Neural progenitor cell (in vitro differentiated cells): ENCODE data around the gene C1QTNF6. TPM values are rescaled to one million over a fixed set of nuclear protein-coding genes. Genes with fewer than 3 reads are reported as not detected.

Experiments used
- DNase-seq: peaks from one replicate; pipeline ENCODE4 v3.0.0-alpha.2; 2016; ENCODE audit warnings: low spot score
- H2AFZ ChIP-seq: fragments of 200-600 bp; sonication (generic); replicated peaks from 2 replicates; pipeline ENCODE4 v1.6.1; 2016; ENCODE audit warnings: antibody characterized with exemption
- H3F3A ChIP-seq: fragments of 200-600 bp; sonication (generic); 2 replicates; pipeline ENCODE4 v1.6.1; 2016; ENCODE audit warnings: antibody characterized with exemption, low read depth
- H3K27ac ChIP-seq: fragments of 200-600 bp; sonication (generic); 2 replicates; pipeline ENCODE4 v1.5.1; 2016; ENCODE audit warnings: mild to moderate bottlenecking
- H3K27me3 ChIP-seq: fragments of 200-600 bp; sonication (generic); 2 replicates; pipeline ENCODE4 v1.6.1; 2016; ENCODE audit warnings: mild to moderate bottlenecking, moderate library complexity
- H3K36me3 ChIP-seq: fragments of 200-600 bp; sonication (generic); 2 replicates; pipeline ENCODE4 v1.5.1; 2016
- H3K4me1 ChIP-seq: fragments of 200-600 bp; sonication (generic); 2 replicates; pipeline ENCODE4 v1.6.1; 2016; ENCODE audit warnings: mixed run types
- H3K4me2 ChIP-seq: fragments of 200-600 bp; sonication (generic); 2 replicates; pipeline ENCODE4 v1.6.1; 2016
- H3K4me3 ChIP-seq: fragments of 200-600 bp; sonication (generic); 2 replicates; pipeline ENCODE4 v1.5.1; 2016
- H3K79me2 ChIP-seq: fragments of 200-600 bp; sonication (generic); 2 replicates; pipeline ENCODE4 v1.6.1; 2016; ENCODE audit warnings: low read depth
- H3K9ac ChIP-seq: fragments of 200-600 bp; sonication (generic); 2 replicates; pipeline ENCODE4 v1.6.1; 2016
- H3K9me3 ChIP-seq: fragments of 200-600 bp; sonication (generic); 2 replicates; pipeline ENCODE4 v1.5.1; 2016; ENCODE audit warnings: low read depth
- H4K20me1 ChIP-seq: fragments of 200-600 bp; sonication (generic); 2 replicates; pipeline ENCODE4 v1.6.1; 2016; ENCODE audit warnings: low read depth
- H3K27ac Mint-ChIP-seq: 3 replicates; pipeline ENCODE4 v1.8.0; 2021; ENCODE audit warnings: mixed read lengths
- H3K27me3 Mint-ChIP-seq: 2 replicates; pipeline ENCODE4 v1.8.0; 2022; ENCODE audit warnings: low read depth, mild to moderate bottlenecking, inconsistent platforms, moderate library complexity, mixed read lengths; ENCODE audit not compliant: insufficient read depth
- H3K36me3 Mint-ChIP-seq: 3 replicates; pipeline ENCODE4 v1.8.0; 2021; ENCODE audit warnings: mixed read lengths
- H3K4me1 Mint-ChIP-seq: 3 replicates; pipeline ENCODE4 v1.8.0; 2021; ENCODE audit warnings: mixed read lengths
- H3K4me3 Mint-ChIP-seq: 3 replicates; pipeline ENCODE4 v1.8.0; 2021; ENCODE audit warnings: mild to moderate bottlenecking, moderate library complexity, mixed read lengths
- H3K9me3 Mint-ChIP-seq: 3 replicates; pipeline ENCODE4 v1.8.0; 2020; ENCODE audit warnings: mixed read lengths
- EZH2 ChIP-seq: fragments of 200-600 bp; sonication (generic); IDR thresholded peaks from 2 replicates; pipeline ENCODE4 v1.6.1; 2017; ENCODE audit warnings: antibody characterized with exemption, mild to moderate bottlenecking, moderate library complexity
- EZH2phosphoT487 ChIP-seq: fragments of 200-600 bp; sonication (generic); IDR thresholded peaks from 2 replicates; pipeline ENCODE4 v1.6.1; 2017; ENCODE audit warnings: antibody characterized with exemption
- total RNA-seq: library from RNA; depleted of rRNA; stranded (reverse); fragments of >200 nt; gene quantifications from 2 replicates; pipeline ENCODE4 v1.2.3, GENCODE V29; 2015; ENCODE audit warnings: low replicate concordance
- TF ChIP-seq, protein P1 (sequence below): fragments of 200-600 bp; sonication (generic); IDR thresholded peaks from 2 replicates; pipeline ENCODE4 v1.5.1; 2017; ENCODE audit warnings: antibody characterized with exemption, mild to moderate bottlenecking

Gene C1QTNF6
- total RNA-seq, 1 donor from 2014 or later: 7.2 TPM

DNA sequence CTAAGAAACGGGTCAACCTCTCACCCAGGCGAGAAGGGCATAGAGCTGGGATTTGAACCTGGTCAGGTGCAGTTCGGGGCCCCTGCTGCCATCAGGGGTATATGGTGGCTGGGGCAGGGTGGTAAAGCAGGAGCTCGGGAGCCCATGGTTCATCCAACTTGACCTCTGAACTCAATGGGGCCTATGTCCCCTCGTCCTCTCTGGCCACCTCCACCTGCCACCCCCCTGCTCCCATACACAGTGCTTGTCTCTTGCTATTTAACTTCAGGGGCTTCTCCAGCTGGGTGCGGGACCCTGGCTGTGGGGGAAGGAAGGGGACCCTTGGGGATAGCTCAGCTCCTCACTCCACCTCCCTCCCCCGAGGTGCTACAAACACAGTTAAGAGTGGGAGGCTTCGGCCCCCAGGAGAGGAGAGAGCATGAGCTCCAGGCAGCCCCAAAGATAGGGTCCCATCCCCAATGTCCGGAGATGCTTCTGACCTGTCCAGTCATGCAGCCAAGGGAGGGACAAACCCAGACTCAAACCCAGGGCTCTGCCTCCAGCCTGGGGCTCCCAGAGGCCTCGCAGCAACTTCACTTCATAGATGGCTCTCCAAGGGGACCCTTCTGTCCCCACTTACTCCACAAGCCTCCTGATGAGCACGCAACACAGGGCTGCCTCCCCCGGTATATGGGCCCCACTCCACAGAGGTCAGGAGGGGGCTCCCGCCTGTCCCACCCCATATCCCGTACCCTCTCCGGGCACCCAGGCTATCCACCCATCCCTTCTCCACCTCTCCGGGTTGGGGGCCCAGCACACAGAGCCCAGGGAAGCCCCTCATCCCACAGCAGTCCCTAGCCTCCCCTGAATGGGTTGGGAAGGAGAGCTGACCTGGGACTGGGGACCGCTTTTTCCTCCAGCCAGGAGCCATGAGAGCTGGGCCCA, 39.0 kb downstream of the C1QTNF6 start:
- peaks cover 17% of the 10 kb centered on the region for H3K27me3 Mint-ChIP-seq
- H3K79me2 ChIP-seq: no peaks in the 10 kb centered on the region
- no peaks in the 10 kb centered on the region for H3K36me3 ChIP-seq
- no peaks in the 10 kb centered on the region for H3F3A ChIP-seq
- no peak overlapping the region for H3K4me2 ChIP-seq
- no peak overlapping the region for H3K27ac ChIP-seq
- H3K27me3 ChIP-seq: no peaks in the 10 kb centered on the region
- peaks cover 23% of the 10 kb centered on the region for H3K4me1 Mint-ChIP-seq
- H3K4me3 Mint-ChIP-seq: no peak overlapping the region
- DNase-seq: no peak
- peaks cover 12% of the 10 kb centered on the region for H3K4me1 ChIP-seq
- H3K27ac Mint-ChIP-seq: no peak overlapping the region
- no peaks in the 10 kb centered on the region for H4K20me1 ChIP-seq
- H3K9ac ChIP-seq: no peak overlapping the region
- H3K36me3 Mint-ChIP-seq: no peaks in the 10 kb centered on the region
- H3K4me3 ChIP-seq: no peak overlapping the region
- H2AFZ ChIP-seq: peak overlapping the region; percentile 73
- peaks cover 5% of the 10 kb centered on the region for H3K9me3 ChIP-seq
- TF ChIP-seq EZH2phosphoT487: no peak
- TF ChIP-seq, protein P1, sequence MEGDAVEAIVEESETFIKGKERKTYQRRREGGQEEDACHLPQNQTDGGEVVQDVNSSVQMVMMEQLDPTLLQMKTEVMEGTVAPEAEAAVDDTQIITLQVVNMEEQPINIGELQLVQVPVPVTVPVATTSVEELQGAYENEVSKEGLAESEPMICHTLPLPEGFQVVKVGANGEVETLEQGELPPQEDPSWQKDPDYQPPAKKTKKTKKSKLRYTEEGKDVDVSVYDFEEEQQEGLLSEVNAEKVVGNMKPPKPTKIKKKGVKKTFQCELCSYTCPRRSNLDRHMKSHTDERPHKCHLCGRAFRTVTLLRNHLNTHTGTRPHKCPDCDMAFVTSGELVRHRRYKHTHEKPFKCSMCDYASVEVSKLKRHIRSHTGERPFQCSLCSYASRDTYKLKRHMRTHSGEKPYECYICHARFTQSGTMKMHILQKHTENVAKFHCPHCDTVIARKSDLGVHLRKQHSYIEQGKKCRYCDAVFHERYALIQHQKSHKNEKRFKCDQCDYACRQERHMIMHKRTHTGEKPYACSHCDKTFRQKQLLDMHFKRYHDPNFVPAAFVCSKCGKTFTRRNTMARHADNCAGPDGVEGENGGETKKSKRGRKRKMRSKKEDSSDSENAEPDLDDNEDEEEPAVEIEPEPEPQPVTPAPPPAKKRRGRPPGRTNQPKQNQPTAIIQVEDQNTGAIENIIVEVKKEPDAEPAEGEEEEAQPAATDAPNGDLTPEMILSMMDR: no peak
- TF ChIP-seq EZH2: no peak
- peaks cover 9% of the 10 kb centered on the region for H3K9me3 Mint-ChIP-seq

DNA sequence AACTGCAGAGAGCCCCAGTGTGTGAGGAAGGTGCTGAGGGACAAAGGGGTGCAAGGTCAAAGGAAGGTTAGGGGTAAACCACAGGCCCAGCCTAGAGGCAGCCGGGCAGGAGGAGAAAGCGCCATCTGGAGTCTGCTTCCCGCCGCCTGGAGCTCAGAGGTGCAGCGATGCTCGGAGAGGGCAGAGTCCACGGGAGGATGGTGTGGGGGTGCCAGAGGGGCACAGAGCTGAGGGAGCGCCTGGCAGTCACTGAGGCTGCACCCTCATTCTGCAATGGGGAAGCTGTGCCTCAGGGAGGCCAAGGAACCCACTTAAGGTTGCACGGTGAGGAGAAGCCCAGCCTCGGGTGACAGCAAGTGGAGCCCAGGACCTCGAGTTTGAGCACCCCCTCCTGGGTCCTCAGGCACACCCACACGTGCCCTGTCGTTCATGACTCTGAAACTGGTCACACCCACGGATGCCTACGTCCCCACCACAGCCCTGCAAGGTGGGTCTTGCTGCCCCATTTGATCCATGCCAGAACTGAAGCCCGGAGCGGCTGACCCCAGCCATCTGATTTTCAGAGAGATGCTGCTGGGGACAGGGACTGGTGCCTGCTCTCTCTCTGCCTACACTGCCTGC, 39.9 kb downstream of the C1QTNF6 start:
- Mint-ChIP-seq H3K4me1 (peaks cover 28% of the 10 kb centered on the region), H3K36me3 (no peaks in the 10 kb centered on the region), H3K9me3 (peaks cover 7% of the 10 kb centered on the region), H3K4me3 (no peak overlapping the region), H3K27me3 (peaks cover 19% of the 10 kb centered on the region), H3K27ac (no peak overlapping the region)
- no peak for DNase-seq
- H3K36me3 ChIP-seq: no peaks in the 10 kb centered on the region
- TF ChIP-seq, protein P1: no peak
- TF ChIP-seq EZH2phosphoT487 (no peak), EZH2 (no peak)
- peaks cover 12% of the 10 kb centered on the region for H3K4me1 ChIP-seq
- peaks cover 5% of the 10 kb centered on the region for H3K9me3 ChIP-seq
- no peaks in the 10 kb centered on the region for H3K27me3 ChIP-seq
- no peak overlapping the region for H3K9ac ChIP-seq
- no peak overlapping the region for H3K4me2 ChIP-seq
- H3K79me2 ChIP-seq: no peaks in the 10 kb centered on the region
- H2AFZ ChIP-seq: no peak overlapping the region
- no peaks in the 10 kb centered on the region for H3F3A ChIP-seq
- H3K4me3 ChIP-seq: no peak overlapping the region
- no peaks in the 10 kb centered on the region for H4K20me1 ChIP-seq
- no peak overlapping the region for H3K27ac ChIP-seq

DNA sequence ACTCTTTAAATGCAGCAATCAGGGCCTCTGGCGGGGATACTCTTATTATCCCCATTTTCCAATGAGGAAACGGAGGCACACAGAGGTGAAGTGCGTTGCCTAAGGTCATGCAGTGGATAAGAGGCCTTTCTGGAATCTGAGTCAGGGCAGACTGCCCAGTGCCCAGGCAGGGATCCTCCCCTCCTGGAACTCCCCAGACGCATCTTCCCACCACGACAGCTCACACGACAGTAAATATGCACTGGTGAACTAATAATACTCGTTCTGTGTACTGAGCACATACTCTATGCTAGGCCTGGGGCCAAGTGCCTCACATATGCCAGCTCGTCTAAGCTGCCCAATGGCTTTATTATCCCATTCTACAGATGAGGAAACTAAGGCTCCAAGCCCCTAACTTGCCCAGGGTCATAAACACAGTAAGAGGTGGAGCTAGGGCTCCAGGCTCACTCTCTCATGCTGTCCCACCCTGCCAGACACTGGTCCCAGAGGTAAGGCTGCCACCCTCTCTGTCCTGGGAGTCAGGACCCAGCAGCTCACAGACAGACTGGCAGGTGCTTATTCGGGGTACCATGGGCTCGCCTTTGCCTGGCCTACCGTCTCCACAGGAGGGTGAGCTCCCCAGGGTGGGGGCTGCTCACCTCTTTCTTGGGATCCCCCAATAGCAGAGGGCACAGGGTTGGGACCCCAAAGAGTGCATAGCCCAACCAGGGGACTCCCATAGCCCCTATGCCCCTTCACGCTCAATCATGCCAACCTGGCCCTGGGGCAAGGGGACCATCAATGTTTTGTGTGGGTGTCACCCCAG, 40.7 kb downstream of the C1QTNF6 start:
- peaks cover 5% of the 10 kb centered on the region for H3K9me3 ChIP-seq
- peaks cover 28% of the 10 kb centered on the region for H3K4me1 Mint-ChIP-seq

More for the DNA sequence above, 40.7 kb downstream of the C1QTNF6 start:
- Histone ChIP-seq H3K4me2 (no peak overlapping the region), H3K9ac (no peak overlapping the region), H3K4me3 (no peak overlapping the region), H3K4me1 (peaks cover 12% of the 10 kb centered on the region), H3K27ac (no peak overlapping the region), H3K79me2 (no peaks in the 10 kb centered on the region), H3K27me3 (no peaks in the 10 kb centered on the region), H3F3A (no peaks in the 10 kb centered on the region), H3K36me3 (no peaks in the 10 kb centered on the region), H4K20me1 (no peaks in the 10 kb centered on the region), H2AFZ (no peak overlapping the region)
- Mint-ChIP-seq H3K4me3 (no peak overlapping the region), H3K36me3 (no peaks in the 10 kb centered on the region), H3K27me3 (peaks cover 19% of the 10 kb centered on the region), H3K27ac (no peak overlapping the region), H3K9me3 (peaks cover 7% of the 10 kb centered on the region)
- TF ChIP-seq, protein P1: no peak
- no peak for TF ChIP-seq EZH2
- TF ChIP-seq EZH2phosphoT487: no peak
- no peak for DNase-seq
